ENCODE results near the gene CPS1.

GRCh38 chr2:210617732-210618330 is 61.4 kb downstream of the CPS1 start:
- peak in 3 of 4 experiments; percentile 19 to 30 (median 21) for TF ChIP-seq CTCF (IDR thresholded peaks at IDR 0.05)
- TF ChIP-seq POLR2A (IDR thresholded peaks at IDR 0.05), result no peak

All from uterus (tissue), 2 donors.